A549 (cell line): ENCODE data around the gene MTHFSD.

ENCODE experiments used
- BHLHE40 ChIP-seq: IDR thresholded peaks from 2 replicates; pipeline ENCODE4 v1.6.1; 2012; ENCODE audit warnings: low read depth, low read length, inconsistent platforms
- CEBPB ChIP-seq, 2 experiments: fragments of >200 bp in 1 of 2; sonication (Bioruptor Twin) in 1 of 2; formaldehyde crosslinking in 1 of 2; IDR thresholded peaks; 2 replicates each; pipeline ENCODE4 v1.6.1; 2012 to 2016
- CHD4 ChIP-seq: fragments of 200-600 bp; sonication (generic); IDR thresholded peaks from 2 replicates; pipeline ENCODE4 v1.6.1; 2016; ENCODE audit warnings: antibody characterized with exemption, mild to moderate bottlenecking, borderline replicate concordance
- EHMT2 ChIP-seq: fragments of 200-600 bp; sonication (generic); IDR thresholded peaks from 2 replicates; pipeline ENCODE4 v1.6.1; 2016; ENCODE audit warnings: antibody characterized with exemption, low read depth, mild to moderate bottlenecking, moderate library complexity
- MYC ChIP-seq: IDR thresholded peaks from 2 replicates; pipeline ENCODE4 v1.6.1; 2012; ENCODE audit warnings: mild to moderate bottlenecking, inconsistent platforms, low read length, improper control_type of control experiment, borderline replicate concordance
- NFE2L2 ChIP-seq: fragments of 150-350 bp; conservative IDR thresholded peaks from 2 replicates; pipeline ENCODE4 v1.6.1; 2014; ENCODE audit warnings: low read length
- NR3C1 ChIP-seq: fragments of >200 bp; sonication (Bioruptor Twin); formaldehyde crosslinking; IDR thresholded peaks from 3 replicates; pipeline ENCODE4 v1.6.1; 2017
- POLR2A ChIP-seq: IDR thresholded peaks from 2 replicates; pipeline ENCODE4 v1.6.1; 2012; ENCODE audit warnings: mild to moderate bottlenecking, low read length
- RFX5 ChIP-seq: fragments of 450-650 bp; IDR thresholded peaks from 2 replicates; pipeline ENCODE4 v1.7.1; 2014; ENCODE audit warnings: antibody characterized with exemption, mild to moderate bottlenecking, moderate library complexity
- RNF2 ChIP-seq: fragments of 200-600 bp; sonication (generic); IDR thresholded peaks from 2 replicates; pipeline ENCODE4 v1.6.1; 2016; ENCODE audit warnings: low read depth, mild to moderate bottlenecking, antibody characterized with exemption, moderate library complexity, borderline replicate concordance
- SMC3 ChIP-seq: fragments of >200 bp; sonication (Bioruptor Twin); formaldehyde crosslinking; IDR thresholded peaks from 3 replicates; pipeline ENCODE4 v1.6.1; 2018; ENCODE audit warnings: inconsistent platforms
- TF ChIP-seq, protein P1 (sequence below): fragments of >200 bp; sonication (Bioruptor Twin); formaldehyde crosslinking; IDR thresholded peaks from 3 replicates; pipeline ENCODE4 v1.5.1; 2016

DNA sequence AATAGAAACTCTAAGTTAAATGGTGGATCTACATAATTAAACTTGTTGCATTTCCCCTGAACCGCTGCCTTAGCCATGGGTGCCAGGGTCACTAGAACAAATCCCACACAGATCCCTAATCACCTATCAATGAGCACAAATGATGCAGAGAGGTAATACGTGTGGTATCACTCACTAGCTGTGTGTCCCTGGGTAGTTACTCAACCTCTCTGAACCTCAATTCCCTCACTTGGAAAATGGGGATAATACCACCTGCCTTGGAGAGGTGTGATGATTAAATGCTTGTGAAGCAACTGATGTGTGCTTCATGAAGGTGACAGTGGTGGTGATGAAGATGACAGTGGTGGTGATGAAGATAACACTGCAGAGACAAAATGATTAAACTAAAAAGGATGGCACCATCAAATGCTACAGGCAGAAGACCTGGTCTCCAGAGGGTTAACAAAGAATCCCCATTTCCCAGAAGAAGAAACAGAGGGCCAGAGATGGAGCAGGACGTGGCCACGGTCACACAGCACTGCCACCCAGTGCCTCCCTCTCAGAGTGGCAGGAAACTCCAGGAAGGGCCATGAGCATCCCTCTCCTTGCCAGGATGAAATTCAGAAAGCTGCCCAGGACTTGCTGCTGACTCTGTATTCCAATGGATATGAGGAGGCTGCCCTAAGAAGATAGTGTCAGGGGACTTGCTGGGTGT lies 62.6 kb downstream of the MTHFSD start:
- TF ChIP-seq NFE2L2 (no peak), RFX5 (no peak), EHMT2 (no peak), POLR2A (no peak), CHD4 (no peak), MYC (no peak), SMC3 (no peak), CEBPB (IDR thresholded peaks at IDR 0.05) (no peak), NR3C1 (no peak), BHLHE40 (no peak), RNF2 (no peak)
- TF ChIP-seq, protein P1, sequence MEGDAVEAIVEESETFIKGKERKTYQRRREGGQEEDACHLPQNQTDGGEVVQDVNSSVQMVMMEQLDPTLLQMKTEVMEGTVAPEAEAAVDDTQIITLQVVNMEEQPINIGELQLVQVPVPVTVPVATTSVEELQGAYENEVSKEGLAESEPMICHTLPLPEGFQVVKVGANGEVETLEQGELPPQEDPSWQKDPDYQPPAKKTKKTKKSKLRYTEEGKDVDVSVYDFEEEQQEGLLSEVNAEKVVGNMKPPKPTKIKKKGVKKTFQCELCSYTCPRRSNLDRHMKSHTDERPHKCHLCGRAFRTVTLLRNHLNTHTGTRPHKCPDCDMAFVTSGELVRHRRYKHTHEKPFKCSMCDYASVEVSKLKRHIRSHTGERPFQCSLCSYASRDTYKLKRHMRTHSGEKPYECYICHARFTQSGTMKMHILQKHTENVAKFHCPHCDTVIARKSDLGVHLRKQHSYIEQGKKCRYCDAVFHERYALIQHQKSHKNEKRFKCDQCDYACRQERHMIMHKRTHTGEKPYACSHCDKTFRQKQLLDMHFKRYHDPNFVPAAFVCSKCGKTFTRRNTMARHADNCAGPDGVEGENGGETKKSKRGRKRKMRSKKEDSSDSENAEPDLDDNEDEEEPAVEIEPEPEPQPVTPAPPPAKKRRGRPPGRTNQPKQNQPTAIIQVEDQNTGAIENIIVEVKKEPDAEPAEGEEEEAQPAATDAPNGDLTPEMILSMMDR, result no peak
